Gastroesophageal sphincter (tissue), 3 donors: Measurements from ENCODE around the gene TMEM222.

Source experiments
- CTCF ChIP-seq, 4 experiments: fragments of 200-600 bp in 2 of 4; fragments of 450-650 bp in 2 of 4; sonication (generic) in 1 of 4; IDR thresholded peaks; one replicate each; pipeline ENCODE4 v1.5.1; 2017 to 2019; ENCODE audit warnings: antibody characterized with exemption in 4 of 4, mild to moderate bottlenecking in 2 of 4, moderate library complexity in 2 of 4
- POLR2AphosphoS5 ChIP-seq: sonication (generic); formaldehyde crosslinking; IDR thresholded peaks from one replicate; pipeline ENCODE4 v1.6.1; 2017; ENCODE audit warnings: antibody characterized with exemption

DNA sequence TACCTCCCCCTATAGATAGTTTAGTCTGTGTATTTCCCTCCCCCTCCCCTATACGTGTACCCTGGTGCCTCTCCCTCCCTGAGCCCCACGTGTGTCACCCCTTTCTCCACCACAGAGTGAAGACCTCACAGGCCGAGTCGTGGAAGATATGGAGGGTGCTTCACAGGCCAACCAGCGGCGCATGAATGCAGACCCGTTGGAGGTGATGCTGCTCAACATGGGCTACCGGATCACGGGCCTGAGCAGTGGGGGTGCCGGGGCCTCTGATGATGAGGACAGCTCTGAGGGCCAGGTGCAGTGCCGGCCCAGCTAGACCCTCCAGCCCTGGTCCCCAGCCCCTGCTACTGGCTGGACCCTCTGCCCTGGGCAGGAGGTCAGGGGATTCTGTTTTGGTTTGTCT is 15.9 kb upstream of the TMEM222 start:
- TF ChIP-seq CTCF (IDR thresholded peaks at IDR 0.05) (no peak), POLR2AphosphoS5 (no peak)
